Osteoblast (primary cell): Measurements from ENCODE around the gene MRPL46. TPM values are rescaled to one million over a fixed set of nuclear protein-coding genes. Genes with fewer than 3 reads are reported as not detected.

Source experiments
- DNase-seq: peaks from one replicate; pipeline ENCODE4 v3.0.0; 2011; ENCODE audit warnings: low spot score, mixed read lengths; ENCODE audit not compliant: insufficient read length; ENCODE audit errors: missing footprints
- H2AFZ ChIP-seq: 2 replicates; pipeline ENCODE4 v1.6.0; 2011; ENCODE audit warnings: mild to moderate bottlenecking, low read length
- H3K27ac ChIP-seq: 2 replicates; pipeline ENCODE4 v1.5.1; 2011; ENCODE audit warnings: mild to moderate bottlenecking, low read depth, low read length, moderate library complexity
- H3K27me3 ChIP-seq: 2 replicates; pipeline ENCODE4 v1.6.0; 2012; ENCODE audit warnings: mild to moderate bottlenecking, control low read depth, inconsistent platforms, low read length, moderate library complexity; ENCODE audit not compliant: insufficient read depth
- H3K36me3 ChIP-seq: 2 replicates; pipeline ENCODE4 v1.5.1; 2011; ENCODE audit warnings: mild to moderate bottlenecking, low read length, control low read depth, moderate library complexity; ENCODE audit not compliant: insufficient read depth
- H3K4me1 ChIP-seq: 2 replicates; pipeline ENCODE4 v1.5.1; 2011; ENCODE audit warnings: mild to moderate bottlenecking, low read length, control low read depth, moderate library complexity; ENCODE audit not compliant: insufficient read depth
- H3K4me2 ChIP-seq: 2 replicates; pipeline ENCODE4 v1.6.0; 2011; ENCODE audit warnings: mild to moderate bottlenecking, low read length; ENCODE audit not compliant: insufficient read depth
- H3K4me3 ChIP-seq: fragments of 200-600 bp; sonication (generic); 3 replicates; pipeline ENCODE4 v1.5.1; 2012; ENCODE audit warnings: mild to moderate bottlenecking, low read length, inconsistent platforms; ENCODE audit not compliant: insufficient read depth
- H3K79me2 ChIP-seq: 2 replicates; pipeline ENCODE4 v1.6.0; 2012; ENCODE audit warnings: mild to moderate bottlenecking, low read length, control low read depth, inconsistent platforms; ENCODE audit not compliant: insufficient read depth
- H3K9me3 ChIP-seq: 2 replicates; pipeline ENCODE4 v1.5.1; 2011; ENCODE audit warnings: low read depth, low read length, control low read depth
- H4K20me1 ChIP-seq: 2 replicates; pipeline ENCODE4 v1.6.0; 2012; ENCODE audit warnings: mild to moderate bottlenecking, low read length, control low read depth; ENCODE audit not compliant: insufficient read depth
- CTCF ChIP-seq: IDR thresholded peaks from 2 replicates; pipeline ENCODE4 v1.5.1; 2011; ENCODE audit warnings: mild to moderate bottlenecking, low read depth, low read length, moderate library complexity; ENCODE audit errors: extremely low read depth
- total RNA-seq: library from RNA; depleted of rRNA; stranded (reverse); fragments of >200 nt; gene quantifications from 2 replicates; pipeline ENCODE4 v1.2.3, GENCODE V29; 2012

MRPL46 gene
- total RNA-seq, 1 donor: 11.2 TPM

GRCh38 chr15:88480981-88481380, 13.8 kb upstream of the MRPL46 start:
- Histone ChIP-seq H3K36me3 (peaks cover 17% of the 10 kb centered on the region), H3K27me3 (no peaks in the 10 kb centered on the region), H3K79me2 (no peaks in the 10 kb centered on the region), H3K27ac (no peak overlapping the region), H2AFZ (no peak overlapping the region), H3K9me3 (no peaks in the 10 kb centered on the region), H3K4me1 (peaks cover 6% of the 10 kb centered on the region), H4K20me1 (no peaks in the 10 kb centered on the region), H3K4me2 (no peak overlapping the region), H3K4me3 (no peak overlapping the region)
- TF ChIP-seq CTCF: no peak
- no peak for DNase-seq

GRCh38 chr15:88479169-88479568, 12.0 kb upstream of the MRPL46 start:
- H3K4me2 ChIP-seq: no peak overlapping the region
- no peak for DNase-seq
- no peak overlapping the region for H3K27ac ChIP-seq
- peaks cover 3% of the 10 kb centered on the region for H3K4me1 ChIP-seq
- H3K9me3 ChIP-seq: no peaks in the 10 kb centered on the region
- no peak overlapping the region for H3K4me3 ChIP-seq
- H2AFZ ChIP-seq: no peak overlapping the region
- no peaks in the 10 kb centered on the region for H3K79me2 ChIP-seq
- no peaks in the 10 kb centered on the region for H3K27me3 ChIP-seq
- peak; percentile 10 for TF ChIP-seq CTCF
- H4K20me1 ChIP-seq: no peaks in the 10 kb centered on the region
- peaks cover 25% of the 10 kb centered on the region for H3K36me3 ChIP-seq

- Histone ChIP-seq H3K36me3 (peaks cover 33% of the 10 kb centered on the region), H4K20me1 (no peaks in the 10 kb centered on the region), H3K79me2 (no peaks in the 10 kb centered on the region), H3K4me3 (no peak overlapping the region), H2AFZ (no peak overlapping the region), H3K27ac (no peak overlapping the region), H3K4me1 (peaks cover 3% of the 10 kb centered on the region), H3K4me2 (no peak overlapping the region), H3K27me3 (no peaks in the 10 kb centered on the region), H3K9me3 (no peaks in the 10 kb centered on the region)
- TF ChIP-seq CTCF: no peak
- no peak for DNase-seq
Observed at GRCh38 chr15:88477904-88478303, 10.7 kb upstream of the MRPL46 start.

GRCh38 chr15:88477126-88477525, 9.9 kb upstream of the MRPL46 start:
- H4K20me1 ChIP-seq: no peaks in the 10 kb centered on the region
- H3K79me2 ChIP-seq: no peaks in the 10 kb centered on the region
- H3K27ac ChIP-seq: peak overlapping the region; percentile 23
- H3K4me1 ChIP-seq: peaks cover 3% of the 10 kb centered on the region
- H3K9me3 ChIP-seq: no peaks in the 10 kb centered on the region
- peaks cover 41% of the 10 kb centered on the region for H3K36me3 ChIP-seq
- no peaks in the 10 kb centered on the region for H3K27me3 ChIP-seq
- H2AFZ ChIP-seq: no peak overlapping the region
- no peak for DNase-seq
- H3K4me2 ChIP-seq: no peak overlapping the region
- TF ChIP-seq CTCF: no peak
- no peak overlapping the region for H3K4me3 ChIP-seq
